ENCODE results near the gene NBAS. TPM values are rescaled to one million over a fixed set of nuclear protein-coding genes. Genes with fewer than 3 reads are reported as not detected.

NBAS gene
- total RNA-seq, 1 experiment from 2014 or later, result 36.3 TPM

GRCh38 chr2:15554525-15555218 is 6.5 kb downstream of the NBAS start:
- no peak overlapping the region for H3K4me3 ChIP-seq (ENCODE audit: low read depth in 2 of 2, low read length in 2 of 2)
- no peak for ATAC-seq
- H3K4me1 ChIP-seq (ENCODE audit: control insufficient read depth, insufficient read depth, low read length), result peaks cover 6% of the 10 kb centered on the region; the same call in 1 of the 2 replicates
- ChIA-PET POLR2A (no interaction called here), CTCF (interaction anchor here (0.7 kb wide), 1 partner anchor 870 kb away, joined by 3 read pairs; no protein-coding TSS in a partner anchor)
- BruUV-seq (replicated peaks), result no TSS peak
- H3K36me3 ChIP-seq (ENCODE audit: control insufficient read depth, insufficient read depth, low read length), result no peaks in the 10 kb centered on the region
- TF ChIP-seq SIN3A (IDR thresholded peaks at IDR 0.05; ENCODE audit: borderline replicate concordance, insufficient read depth, low read depth, low read length) (no peak), POLR2AphosphoS5 (IDR thresholded peaks at IDR 0.05; ENCODE audit: low read depth, low read length) (no peak), REST (IDR thresholded peaks at IDR 0.05; ENCODE audit: insufficient read depth in 1 of 2, low read depth in 2 of 2, low read length in 1 of 2) (no peak), CTCF (IDR thresholded peaks at IDR 0.05) (no peak), TCF7L2 (IDR thresholded peaks at IDR 0.05; ENCODE audit: low read depth, low read length) (no peak)
- in situ Hi-C loops (cut with HindIII; ENCODE audit: low pct_unique_long_range_greater_than_20kb, low sequenced_read_pairs), result no loop called here
- no peaks in the 10 kb centered on the region for H3K27me3 ChIP-seq (ENCODE audit: control insufficient read depth, insufficient read depth, low read length)
- intact Hi-C loops (cut with micrococcal nuclease; ENCODE audit: unreplicated experiment), result no loop called here
- H3K9me3 ChIP-seq (ENCODE audit: control insufficient read depth, insufficient read depth, low read depth, low read length), result no peaks in the 10 kb centered on the region
- no peak for DNase-seq (ENCODE audit: low read depth, low spot score)
- H3K27ac ChIP-seq (ENCODE audit: low read length), result no peak overlapping the region

GRCh38 chr2:15553951-15554350 is 7.2 kb downstream of the NBAS start:
- Histone ChIP-seq H3K36me3 (ENCODE audit: control insufficient read depth, insufficient read depth, low read length) (no peaks in the 10 kb centered on the region), H3K27ac (ENCODE audit: low read length) (no peak overlapping the region), H3K4me1 (ENCODE audit: control insufficient read depth, insufficient read depth, low read length) (no peaks in the 10 kb centered on the region), H3K27me3 (ENCODE audit: control insufficient read depth, insufficient read depth, low read length) (no peaks in the 10 kb centered on the region), H3K4me3 (ENCODE audit: low read depth in 2 of 2, low read length in 2 of 2) (no peak overlapping the region), H3K9me3 (ENCODE audit: control insufficient read depth, insufficient read depth, low read depth, low read length) (no peaks in the 10 kb centered on the region)
- no peak for DNase-seq (ENCODE audit: low read depth, low spot score)
- ATAC-seq, result no peak
- in situ Hi-C loops (cut with HindIII; ENCODE audit: low pct_unique_long_range_greater_than_20kb, low sequenced_read_pairs) (no loop called here), intact Hi-C loops (cut with micrococcal nuclease; ENCODE audit: unreplicated experiment) (no loop called here)
- no peak for TF ChIP-seq POLR2AphosphoS5 (IDR thresholded peaks at IDR 0.05; ENCODE audit: low read depth, low read length)
- TF ChIP-seq REST (IDR thresholded peaks at IDR 0.05; ENCODE audit: insufficient read depth in 1 of 2, low read depth in 2 of 2, low read length in 1 of 2), result no peak
- TF ChIP-seq TCF7L2 (IDR thresholded peaks at IDR 0.05; ENCODE audit: low read depth, low read length), result no peak
- TF ChIP-seq SIN3A (IDR thresholded peaks at IDR 0.05; ENCODE audit: borderline replicate concordance, insufficient read depth, low read depth, low read length), result no peak
- TF ChIP-seq CTCF (IDR thresholded peaks at IDR 0.05), result no peak
- POLR2A ChIA-PET, result no interaction called here
- BruUV-seq (replicated peaks), result no TSS peak
- CTCF ChIA-PET, result no interaction called here

Measured in Panc1 (cell line).